Measurements from ENCODE around the gene PSTK.

DNA sequence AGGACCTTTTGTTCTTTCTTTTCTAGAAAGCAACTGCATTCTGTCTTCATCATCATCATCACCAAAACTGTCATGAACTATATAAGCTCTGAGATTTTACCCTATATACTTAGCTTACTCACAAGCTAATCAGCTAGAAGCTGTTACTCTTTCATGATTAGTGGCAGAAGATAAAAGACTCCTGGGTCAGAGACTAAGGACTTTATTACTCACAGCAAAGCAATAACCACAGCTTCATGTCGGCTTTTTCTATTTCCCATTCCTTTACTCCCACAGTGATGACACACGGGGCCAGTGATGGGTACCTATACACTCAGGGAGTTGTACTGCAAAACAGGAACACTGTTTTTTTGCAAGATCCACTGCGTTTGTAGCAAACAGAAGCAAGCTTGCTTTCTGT lies 17.8 kb upstream of the PSTK start:
- TF ChIP-seq, protein P1, sequence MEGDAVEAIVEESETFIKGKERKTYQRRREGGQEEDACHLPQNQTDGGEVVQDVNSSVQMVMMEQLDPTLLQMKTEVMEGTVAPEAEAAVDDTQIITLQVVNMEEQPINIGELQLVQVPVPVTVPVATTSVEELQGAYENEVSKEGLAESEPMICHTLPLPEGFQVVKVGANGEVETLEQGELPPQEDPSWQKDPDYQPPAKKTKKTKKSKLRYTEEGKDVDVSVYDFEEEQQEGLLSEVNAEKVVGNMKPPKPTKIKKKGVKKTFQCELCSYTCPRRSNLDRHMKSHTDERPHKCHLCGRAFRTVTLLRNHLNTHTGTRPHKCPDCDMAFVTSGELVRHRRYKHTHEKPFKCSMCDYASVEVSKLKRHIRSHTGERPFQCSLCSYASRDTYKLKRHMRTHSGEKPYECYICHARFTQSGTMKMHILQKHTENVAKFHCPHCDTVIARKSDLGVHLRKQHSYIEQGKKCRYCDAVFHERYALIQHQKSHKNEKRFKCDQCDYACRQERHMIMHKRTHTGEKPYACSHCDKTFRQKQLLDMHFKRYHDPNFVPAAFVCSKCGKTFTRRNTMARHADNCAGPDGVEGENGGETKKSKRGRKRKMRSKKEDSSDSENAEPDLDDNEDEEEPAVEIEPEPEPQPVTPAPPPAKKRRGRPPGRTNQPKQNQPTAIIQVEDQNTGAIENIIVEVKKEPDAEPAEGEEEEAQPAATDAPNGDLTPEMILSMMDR (IDR thresholded peaks at IDR 0.05) = no peak
- TF ChIP-seq POLR2AphosphoS5 (IDR thresholded peaks at IDR 0.05) = no peak
- no peak for TF ChIP-seq POLR2A (IDR thresholded peaks at IDR 0.05)
- no peak for TF ChIP-seq EP300 (IDR thresholded peaks at IDR 0.05)
